T-helper 17 cell (primary cell): ENCODE data around the gene CLC. TPM values are rescaled to one million over a fixed set of nuclear protein-coding genes. Genes with fewer than 3 reads are reported as not detected.
"Not testable (repeated sequence)": the region's sequence is repeated elsewhere in the genome, so short reads cannot be mapped to it uniquely, and the experiment has no call there.

Source experiments
- ATAC-seq: fragments of 150-1000 bp; cut with Tn5 transposase; 2 replicates; pipeline ENCODE4 v1.10.0; 2021; ENCODE audit warnings: mild to moderate bottlenecking, moderate library complexity
- DNase-seq, 3 donors: peaks; one replicate each; pipeline versions ENCODE4 v3.0.0 to v3.0.0-alpha.2; 2020 to 2021
- H3K9me3 ChIP-seq: one replicate; pipeline ENCODE4 v1.7.0; 2013; ENCODE audit warnings: low read length, mild to moderate bottlenecking; ENCODE audit not compliant: control insufficient read depth, poor library complexity, severe bottlenecking
- H3K27ac Mint-ChIP-seq: one replicate; pipeline ENCODE4 v1.8.0; 2022; ENCODE audit warnings: mild to moderate bottlenecking, moderate library complexity, mixed read lengths
- H3K27me3 Mint-ChIP-seq: one replicate; pipeline ENCODE4 v1.8.0; 2022; ENCODE audit warnings: mixed read lengths
- H3K36me3 Mint-ChIP-seq: one replicate; pipeline ENCODE4 v1.8.0; 2022; ENCODE audit warnings: low read depth, mixed read lengths
- H3K4me1 Mint-ChIP-seq: one replicate; pipeline ENCODE4 v1.8.0; 2022; ENCODE audit warnings: mild to moderate bottlenecking, mixed read lengths
- H3K4me3 Mint-ChIP-seq: one replicate; pipeline ENCODE4 v1.8.0; 2022; ENCODE audit warnings: mild to moderate bottlenecking, moderate library complexity, mixed read lengths
- total RNA-seq, 4 donors: library from RNA in 2 of 4; stranded (reverse) in 2 of 4; gene quantifications; one replicate each; pipeline ENCODE4 v1.2.3 and lab custom pipeline; 2022 to 2026

The CLC gene
- total RNA-seq, 2 donors from 2014 or later, result 1.9 to 8.2 TPM

DNA sequence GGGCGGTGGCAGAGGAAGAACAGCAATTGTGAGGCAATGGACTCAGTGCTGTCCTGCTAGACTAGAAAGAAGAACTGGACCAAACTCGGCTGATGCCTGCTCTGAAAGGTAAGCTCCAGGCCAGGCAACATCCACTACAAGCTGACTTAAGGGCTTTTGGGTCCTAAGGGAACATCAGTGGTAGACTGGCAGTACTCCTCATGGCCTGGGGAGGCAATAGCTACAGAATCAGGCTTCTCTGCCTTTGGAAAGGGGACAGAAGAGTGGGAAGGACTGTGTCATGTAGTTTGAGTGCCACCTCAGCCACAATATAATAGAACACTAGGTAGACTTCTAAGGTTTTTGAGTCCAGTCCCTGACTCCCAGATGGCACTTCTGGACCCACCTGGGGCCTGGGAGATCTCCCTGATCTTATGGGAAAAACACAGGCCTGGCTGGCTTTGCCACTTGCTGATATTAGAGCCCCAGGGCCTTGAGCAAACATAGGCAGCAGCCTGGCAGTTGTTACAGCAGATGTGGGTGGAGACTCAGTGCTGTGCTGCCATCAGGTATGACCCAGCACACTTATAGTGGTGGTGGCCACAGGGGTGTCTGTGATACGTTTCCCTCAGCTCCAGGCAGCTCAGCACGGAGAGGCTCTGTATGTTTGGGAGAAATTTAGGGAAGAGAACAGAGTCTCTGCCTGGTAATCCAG, 9.2 kb upstream of the CLC start:
- no peaks in the 10 kb centered on the region for H3K9me3 ChIP-seq
- H3K4me3 Mint-ChIP-seq, result no peak overlapping the region
- H3K27ac Mint-ChIP-seq, result no peak overlapping the region
- H3K27me3 Mint-ChIP-seq, result peaks cover 59% of the 10 kb centered on the region
- peaks cover 5% of the 10 kb centered on the region for H3K36me3 Mint-ChIP-seq
- no peaks in the 10 kb centered on the region for H3K4me1 Mint-ChIP-seq
- no peak for DNase-seq
- ATAC-seq, result no peak

- DNase-seq, result no peak
- peaks cover 5% of the 10 kb centered on the region for H3K36me3 Mint-ChIP-seq
- no peak overlapping the region for H3K4me3 Mint-ChIP-seq
- no peaks in the 10 kb centered on the region for H3K4me1 Mint-ChIP-seq
- H3K27me3 Mint-ChIP-seq, result peaks cover 48% of the 10 kb centered on the region
- no peaks in the 10 kb centered on the region for H3K9me3 ChIP-seq
- ATAC-seq, result no peak
- H3K27ac Mint-ChIP-seq, result no peak overlapping the region
Measured at GRCh38 chr19:39745643-39746042, 7.8 kb upstream of the CLC start.

GRCh38 chr19:39740395-39740794, 2.6 kb upstream of the CLC start:
- ATAC-seq (no peak), DNase-seq (no peak)
- H3K4me1 Mint-ChIP-seq, result peaks cover 14% of the 10 kb centered on the region
- no peak overlapping the region for H3K4me3 Mint-ChIP-seq
- H3K27me3 Mint-ChIP-seq, result peaks cover 32% of the 10 kb centered on the region
- peaks cover 5% of the 10 kb centered on the region for H3K36me3 Mint-ChIP-seq
- H3K27ac Mint-ChIP-seq, result no peak overlapping the region
- no peaks in the 10 kb centered on the region for H3K9me3 ChIP-seq

DNA sequence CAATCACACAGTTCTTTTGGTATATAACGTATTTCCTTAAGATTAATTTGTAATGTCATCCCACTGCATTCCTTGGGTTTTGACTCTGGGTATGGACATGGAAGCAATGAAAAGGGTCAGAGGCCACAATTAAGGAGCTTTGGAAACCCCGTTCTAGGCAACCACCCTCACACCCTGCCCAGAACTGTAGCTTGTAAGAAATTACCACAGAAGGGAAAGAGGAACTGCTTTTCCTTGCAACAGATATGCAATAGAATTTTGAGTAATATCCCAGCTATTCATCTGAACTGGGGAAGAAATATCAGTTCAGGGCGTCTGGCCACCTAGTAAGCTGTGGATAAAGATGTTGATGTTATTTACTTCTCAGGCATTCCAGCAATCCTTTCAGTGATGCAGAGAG, 985 bp upstream of the CLC start:
- peaks cover 27% of the 10 kb centered on the region for H3K27me3 Mint-ChIP-seq
- H3K4me1 Mint-ChIP-seq, result peaks cover 14% of the 10 kb centered on the region
- peaks cover 5% of the 10 kb centered on the region for H3K36me3 Mint-ChIP-seq
- H3K27ac Mint-ChIP-seq, result no peak overlapping the region
- no peak for ATAC-seq
- H3K4me3 Mint-ChIP-seq, result no peak overlapping the region
- no peak for DNase-seq
- no peaks in the 10 kb centered on the region for H3K9me3 ChIP-seq

- ATAC-seq (no peak), DNase-seq (no peak)
- peaks cover 23% of the 10 kb centered on the region for H3K27me3 Mint-ChIP-seq
- H3K4me3 Mint-ChIP-seq, result no peak overlapping the region
- no peak overlapping the region for H3K27ac Mint-ChIP-seq
- H3K9me3 ChIP-seq, result no peaks in the 10 kb centered on the region
- no peaks in the 10 kb centered on the region for H3K36me3 Mint-ChIP-seq
- H3K4me1 Mint-ChIP-seq, result peaks cover 14% of the 10 kb centered on the region
Measured at GRCh38 chr19:39737351-39737750, 478 bp downstream of the CLC start.

- Mint-ChIP-seq H3K27ac (no peak overlapping the region), H3K4me1 (peaks cover 14% of the 10 kb centered on the region), H3K36me3 (no peaks in the 10 kb centered on the region), H3K4me3 (no peak overlapping the region), H3K27me3 (peaks cover 18% of the 10 kb centered on the region)
- DNase-seq (no peak), ATAC-seq (no peak)
- H3K9me3 ChIP-seq, result no peaks in the 10 kb centered on the region
Measured at GRCh38 chr19:39736088-39736487, 1.7 kb downstream of the CLC start.

GRCh38 chr19:39735688-39736087, 2.1 kb downstream of the CLC start:
- no peak overlapping the region for H3K27ac Mint-ChIP-seq

GRCh38 chr19:39733841-39734240, 4.0 kb downstream of the CLC start:
- H3K27ac Mint-ChIP-seq, result no peak overlapping the region
- H3K4me3 Mint-ChIP-seq, result no peak overlapping the region
- no peak for ATAC-seq
- DNase-seq, result no peak
- H3K36me3 Mint-ChIP-seq, result no peaks in the 10 kb centered on the region
- no peaks in the 10 kb centered on the region for H3K9me3 ChIP-seq
- H3K4me1 Mint-ChIP-seq, result peaks cover 9% of the 10 kb centered on the region
- H3K27me3 Mint-ChIP-seq, result peaks cover 24% of the 10 kb centered on the region

More at GRCh38 chr19:39735688-39736087, 2.1 kb downstream of the CLC start:
- no peak overlapping the region for H3K4me3 Mint-ChIP-seq
- H3K4me1 Mint-ChIP-seq, result peaks cover 14% of the 10 kb centered on the region
- ATAC-seq (no peak), DNase-seq (no peak)
- H3K27me3 Mint-ChIP-seq, result peaks cover 18% of the 10 kb centered on the region
- no peaks in the 10 kb centered on the region for H3K9me3 ChIP-seq
- no peaks in the 10 kb centered on the region for H3K36me3 Mint-ChIP-seq

DNA sequence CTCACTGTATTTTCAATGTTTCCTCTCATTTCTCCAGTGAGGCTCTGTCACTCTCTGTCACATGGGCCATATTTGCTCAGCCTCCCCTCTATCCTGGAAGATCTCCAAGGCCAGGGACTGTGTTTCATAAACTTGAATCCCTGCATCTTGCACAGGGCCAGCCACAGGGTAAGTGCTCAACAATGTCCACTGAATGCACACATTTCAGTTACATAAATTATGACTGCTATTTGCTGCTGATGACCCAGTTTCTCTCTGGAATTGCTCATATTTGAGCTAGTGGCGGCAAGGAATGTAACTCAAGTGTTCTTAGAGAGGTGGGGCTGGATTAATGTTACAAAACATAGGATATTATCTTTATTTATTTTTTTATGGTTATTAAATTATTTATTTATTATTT, 6.1 kb downstream of the CLC start:
- Mint-ChIP-seq H3K4me3 (no peak overlapping the region), H3K36me3 (peaks cover 3% of the 10 kb centered on the region), H3K4me1 (peaks cover 3% of the 10 kb centered on the region), H3K27ac (no peak overlapping the region), H3K27me3 (peaks cover 18% of the 10 kb centered on the region)
- DNase-seq, result no peak
- no peak for ATAC-seq
- no peaks in the 10 kb centered on the region for H3K9me3 ChIP-seq

GRCh38 chr19:39729594-39729993, 8.2 kb downstream of the CLC start:
- DNase-seq (no peak), ATAC-seq (no peak)
- Mint-ChIP-seq H3K27ac (no peak overlapping the region), H3K36me3 (peaks cover 3% of the 10 kb centered on the region), H3K4me3 (no peak overlapping the region), H3K27me3 (peaks cover 32% of the 10 kb centered on the region), H3K4me1 (peaks cover 3% of the 10 kb centered on the region)
- H3K9me3 ChIP-seq, result no peaks in the 10 kb centered on the region

GRCh38 chr19:39728040-39728439, 9.8 kb downstream of the CLC start:
- Mint-ChIP-seq H3K27me3 (peaks cover 39% of the 10 kb centered on the region), H3K36me3 (peaks cover 3% of the 10 kb centered on the region), H3K4me1 (peaks cover 3% of the 10 kb centered on the region), H3K27ac (no peak overlapping the region), H3K4me3 (no peak overlapping the region)
- ATAC-seq (no peak), DNase-seq (no peak)
- no peaks in the 10 kb centered on the region for H3K9me3 ChIP-seq

GRCh38 chr19:39727070-39727800, 10.6 kb downstream of the CLC start:
- no peaks in the 10 kb centered on the region for H3K9me3 ChIP-seq
- DNase-seq (no peak), ATAC-seq (no peak)
- Mint-ChIP-seq H3K36me3 (peaks cover 3% of the 10 kb centered on the region), H3K27me3 (peaks cover 39% of the 10 kb centered on the region), H3K4me1 (peaks cover 3% of the 10 kb centered on the region), H3K27ac (no peak overlapping the region), H3K4me3 (no peak overlapping the region)

- H3K9me3 ChIP-seq, result no peaks in the 10 kb centered on the region
- Mint-ChIP-seq H3K27me3 (peaks cover 39% of the 10 kb centered on the region), H3K27ac (no peak overlapping the region), H3K36me3 (peaks cover 3% of the 10 kb centered on the region), H3K4me3 (no peak overlapping the region), H3K4me1 (peaks cover 3% of the 10 kb centered on the region)
- no peak for ATAC-seq
- no peak for DNase-seq
Measured at GRCh38 chr19:39725995-39726394, 11.8 kb downstream of the CLC start.

DNA sequence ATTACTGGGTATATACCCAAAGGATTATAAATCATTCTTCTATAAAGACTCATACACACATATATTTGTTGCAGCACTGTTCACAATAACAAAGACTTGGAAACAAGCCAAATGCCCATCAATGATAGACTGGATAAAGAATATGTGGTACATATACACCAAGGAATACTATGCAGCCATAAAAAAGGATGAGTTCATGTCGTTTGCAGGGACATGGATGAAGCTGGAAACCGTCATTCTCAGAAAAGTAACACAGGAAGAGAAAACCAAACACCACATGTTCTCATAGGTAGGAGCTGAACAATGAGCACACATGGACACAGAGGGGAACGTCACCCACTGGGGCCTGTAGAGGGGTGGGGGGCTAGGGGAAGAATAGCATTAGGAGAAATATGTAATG, 17.7 kb downstream of the CLC start:
- H3K27ac Mint-ChIP-seq, H3K9me3 ChIP-seq, DNase-seq, H3K36me3 Mint-ChIP-seq, H3K4me3 Mint-ChIP-seq, H3K4me1 Mint-ChIP-seq, ATAC-seq: not testable (repeated sequence)
- H3K27me3 Mint-ChIP-seq, result peaks cover 37% of the 10 kb centered on the region
